ENCODE measurements around the gene S100A16. TPM values are rescaled to one million over a fixed set of nuclear protein-coding genes. Genes with fewer than 3 reads are reported as not detected.

The S100A16 gene
- total and polyA plus RNA-seq, 9 of the 15 experiments (the other 6 are each of a cell fraction or from before 2014, with no cell fraction given) = 1.6 to 6.9 (median 4.3) TPM

- TF ChIP-seq PRDM10 (IDR thresholded peaks at IDR 0.05; ENCODE audit: partially characterized antibody) (no peak), REST (IDR thresholded peaks at IDR 0.05; ENCODE audit: borderline replicate concordance) (no peak), REST (CRISPR knock-in tag; IDR thresholded peaks at IDR 0.05; ENCODE audit: low read depth) (no peak), ZBTB11 (CRISPR knock-in tag; IDR thresholded peaks at IDR 0.05) (no peak; a peak in 1 of 6 replicates), PTBP1 (IDR thresholded peaks at IDR 0.05; ENCODE audit: low read depth, low read length) (no peak)
- TF ChIP-seq, protein P1, sequence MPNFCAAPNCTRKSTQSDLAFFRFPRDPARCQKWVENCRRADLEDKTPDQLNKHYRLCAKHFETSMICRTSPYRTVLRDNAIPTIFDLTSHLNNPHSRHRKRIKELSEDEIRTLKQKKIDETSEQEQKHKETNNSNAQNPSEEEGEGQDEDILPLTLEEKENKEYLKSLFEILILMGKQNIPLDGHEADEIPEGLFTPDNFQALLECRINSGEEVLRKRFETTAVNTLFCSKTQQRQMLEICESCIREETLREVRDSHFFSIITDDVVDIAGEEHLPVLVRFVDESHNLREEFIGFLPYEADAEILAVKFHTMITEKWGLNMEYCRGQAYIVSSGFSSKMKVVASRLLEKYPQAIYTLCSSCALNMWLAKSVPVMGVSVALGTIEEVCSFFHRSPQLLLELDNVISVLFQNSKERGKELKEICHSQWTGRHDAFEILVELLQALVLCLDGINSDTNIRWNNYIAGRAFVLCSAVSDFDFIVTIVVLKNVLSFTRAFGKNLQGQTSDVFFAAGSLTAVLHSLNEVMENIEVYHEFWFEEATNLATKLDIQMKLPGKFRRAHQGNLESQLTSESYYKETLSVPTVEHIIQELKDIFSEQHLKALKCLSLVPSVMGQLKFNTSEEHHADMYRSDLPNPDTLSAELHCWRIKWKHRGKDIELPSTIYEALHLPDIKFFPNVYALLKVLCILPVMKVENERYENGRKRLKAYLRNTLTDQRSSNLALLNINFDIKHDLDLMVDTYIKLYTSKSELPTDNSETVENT (CRISPR knock-in tag; IDR thresholded peaks at IDR 0.05) = no peak
These were observed 20.3 kb upstream of the S100A16 start (continued) for GRCh38 chr1:153633161-153633753.

Data from K562 (cell line).